Measurements from ENCODE around the gene TFCP2L1.
A peak's percentile ranks its signal among the peaks of the same experiment; 100 is the strongest.
"Not testable (repeated sequence)": the region's sequence is repeated elsewhere in the genome, so short reads cannot be mapped to it uniquely, and the experiment has no call there.

The TFCP2L1 gene

GRCh38 chr2:121240436-121240835 lies 44.6 kb downstream of the TFCP2L1 start:
- no peak for DNase-seq

GRCh38 chr2:121239969-121240368 lies 45.0 kb downstream of the TFCP2L1 start:
- no peak for DNase-seq

- no peak for DNase-seq
Measured at GRCh38 chr2:121239471-121239870, 45.5 kb downstream of the TFCP2L1 start.

- DNase-seq: no peak
Measured at GRCh38 chr2:121238828-121239227, 46.2 kb downstream of the TFCP2L1 start.

GRCh38 chr2:121237980-121238665 lies 46.9 kb downstream of the TFCP2L1 start:
- no peak for DNase-seq

GRCh38 chr2:121237336-121237979 lies 47.5 kb downstream of the TFCP2L1 start:
- no peak for DNase-seq

GRCh38 chr2:121236650-121237180 lies 48.3 kb downstream of the TFCP2L1 start:
- DNase-seq: no peak

GRCh38 chr2:121236101-121236640 lies 48.8 kb downstream of the TFCP2L1 start:
- DNase-seq: no peak

- no peak for DNase-seq
Measured at GRCh38 chr2:121235542-121235941, 49.5 kb downstream of the TFCP2L1 start.

- no peak for DNase-seq
Measured at GRCh38 chr2:121234791-121235190, 50.2 kb downstream of the TFCP2L1 start.

GRCh38 chr2:121234144-121234543 lies 50.9 kb downstream of the TFCP2L1 start:
- DNase-seq: no peak

- no peak for DNase-seq
Measured at GRCh38 chr2:121233486-121234110, 51.4 kb downstream of the TFCP2L1 start.

GRCh38 chr2:121232626-121233265 lies 52.3 kb downstream of the TFCP2L1 start:
- DNase-seq: no peak

- DNase-seq: no peak
Measured at GRCh38 chr2:121231385-121232000, 53.5 kb downstream of the TFCP2L1 start.

GRCh38 chr2:121228521-121228920 lies 56.5 kb downstream of the TFCP2L1 start:
- DNase-seq: no peak

- peak; percentile 79 for DNase-seq
Measured at GRCh38 chr2:121227381-121228144, 57.4 kb downstream of the TFCP2L1 start.

GRCh38 chr2:121225681-121226080 lies 59.3 kb downstream of the TFCP2L1 start:
- DNase-seq: not testable (repeated sequence)

- DNase-seq: no peak
Measured at GRCh38 chr2:121220995-121221394, 64.0 kb downstream of the TFCP2L1 start.

GRCh38 chr2:121219866-121220265 lies 65.1 kb downstream of the TFCP2L1 start:
- no peak for DNase-seq

GRCh38 chr2:121218386-121218938 lies 66.5 kb downstream of the TFCP2L1 start:
- DNase-seq: no peak

- DNase-seq: no peak
Measured at GRCh38 chr2:121217627-121218026, 67.4 kb downstream of the TFCP2L1 start.

- DNase-seq: no peak
Measured at GRCh38 chr2:121214296-121214695, 70.7 kb downstream of the TFCP2L1 start.

Data from eye (tissue), 1 donor.